22Rv1 (cell line): ENCODE measurements around the gene KLHL1.

Source experiments
- CTCF ChIP-seq: fragments of 450-650 bp; IDR thresholded peaks from 2 replicates; pipeline ENCODE4 v1.5.1; 2017; ENCODE audit warnings: mild to moderate bottlenecking
- ZFX ChIP-seq: fragments of 450-650 bp; IDR thresholded peaks from 2 replicates; pipeline ENCODE4 v1.6.1; 2017; ENCODE audit warnings: antibody characterized with exemption, borderline replicate concordance

GRCh38 chr13:69947582-69947981 is 160.7 kb downstream of the KLHL1 start:
- TF ChIP-seq CTCF, result no peak
- TF ChIP-seq ZFX, result no peak
